A549 (cell line): ENCODE data around the gene FAM156A. TPM values are rescaled to one million over a fixed set of nuclear protein-coding genes. Genes with fewer than 3 reads are reported as not detected.
"Not testable (repeated sequence)": the region's sequence is repeated elsewhere in the genome, so short reads cannot be mapped to it uniquely, and the experiment has no call there.

Experiments
- ATAC-seq, 2 experiments: fragments of 200-7000 bp in 1 of 2; fragments of >200 bp in 1 of 2; cut with Nextera tagmentation in 1 of 2; cut with Tn5 transposase in 1 of 2; 3 replicates each; pipeline versions ENCODE4 v1.8.0 to v1.9.1; 2018 to 2020; ENCODE audit warnings: mild to moderate bottlenecking in 1 of 2, moderate library complexity in 1 of 2
- CTCF ChIA-PET: fragments of 300-600 bp; sonication (Branson Sonifier 250); formaldehyde crosslinking; extraction: SDS; loops from one replicate; lab custom pipeline; 2021; ENCODE audit warnings: antibody characterized with exemption, inconsistent platforms; lab: Yijun Ruan, JAX
- POLR2A ChIA-PET: fragments of 350-600 bp; formaldehyde crosslinking; extraction: SDS; loops from one replicate; lab custom pipeline; 2021; ENCODE audit warnings: antibody characterized with exemption, inconsistent platforms; lab: Yijun Ruan, JAX
- DNase-seq, 2 experiments: peaks; one replicate each; pipeline versions ENCODE4 v3.0.0 to v3.0.0-alpha.2; 2011 to 2016; ENCODE audit warnings: low read depth in 1 of 2, low spot score in 1 of 2
- FAIRE-seq: peaks from 2 replicates; lab custom pipeline; 2011; peaks lifted over from hg19 to GRCh38; lab: Jason Lieb, UNC
- H3K27ac ChIP-seq, 2 experiments: fragments of >200 bp; sonication (Bioruptor Twin); formaldehyde crosslinking; 3 replicates each; pipeline ENCODE4 v1.5.1; 2016 to 2017
- H3K4me1 ChIP-seq: fragments of >200 bp; sonication (Bioruptor Twin); formaldehyde crosslinking; 3 replicates; pipeline ENCODE4 v1.6.1; 2016
- H3K4me2 ChIP-seq: fragments of >200 bp; sonication (Bioruptor Twin); formaldehyde crosslinking; 3 replicates; pipeline ENCODE4 v1.6.1; 2016
- H3K4me3 ChIP-seq: fragments of >200 bp; sonication (Bioruptor Twin); formaldehyde crosslinking; 3 replicates; pipeline ENCODE4 v1.5.1; 2016
- H3K9me3 ChIP-seq: fragments of >200 bp; sonication (Bioruptor Twin); formaldehyde crosslinking; 3 replicates; pipeline ENCODE4 v1.6.1; 2016
- CBX2 ChIP-seq: fragments of 200-600 bp; sonication (generic); IDR thresholded peaks from 2 replicates; pipeline ENCODE4 v1.6.1; 2016; ENCODE audit warnings: low read depth, mild to moderate bottlenecking, borderline replicate concordance
- CHD2 ChIP-seq: fragments of 150-350 bp; IDR thresholded peaks from 2 replicates; pipeline ENCODE4 v1.6.1; 2014; ENCODE audit warnings: low read length; ENCODE audit not compliant: partially characterized antibody
- ESRRA ChIP-seq: fragments of 150-350 bp; IDR thresholded peaks from 2 replicates; pipeline ENCODE4 v1.6.1; 2014; ENCODE audit warnings: mild to moderate bottlenecking, low read length, borderline replicate concordance
- FOSB ChIP-seq: fragments of 250-450 bp; sonication (Bioruptor Pico); IDR thresholded peaks from 2 replicates; pipeline ENCODE4 v1.5.0; 2020; ENCODE audit warnings: mild to moderate bottlenecking, moderate library complexity
- HOXB5 ChIP-seq: fragments of 250-450 bp; sonication (Bioruptor Pico); IDR thresholded peaks from 2 replicates; pipeline ENCODE4 v1.5.0; 2020; ENCODE audit warnings: mild to moderate bottlenecking, moderate library complexity
- JUN ChIP-seq, 2 experiments: fragments of >200 bp; sonication (Bioruptor Twin); formaldehyde crosslinking; IDR thresholded peaks; 2 replicates in 1 of 2; 3 replicates in 1 of 2; pipeline ENCODE4 v1.6.1; 2016 to 2017
- KDM1A ChIP-seq: fragments of 200-600 bp; sonication (generic); IDR thresholded peaks from 2 replicates; pipeline ENCODE4 v1.6.1; 2016; ENCODE audit warnings: low read depth, mild to moderate bottlenecking
- NR3C1 ChIP-seq: fragments of >200 bp; sonication (Bioruptor Twin); formaldehyde crosslinking; IDR thresholded peaks from 3 replicates; pipeline ENCODE4 v1.6.1; 2017
- RAD21 ChIP-seq, 2 experiments: fragments of >200 bp in 1 of 2; sonication (Bioruptor Twin) in 1 of 2; formaldehyde crosslinking in 1 of 2; IDR thresholded peaks in 1 of 2; conservative IDR thresholded peaks in 1 of 2; 2 replicates in 1 of 2; 3 replicates in 1 of 2; pipeline ENCODE4 v1.6.1; 2012 to 2018; ENCODE audit warnings: inconsistent platforms in 1 of 2
- RCOR1 ChIP-seq: fragments of 150-350 bp; IDR thresholded peaks from 2 replicates; pipeline ENCODE4 v1.6.1; 2014; ENCODE audit warnings: antibody characterized with exemption, low read length, low read depth
- SMC3 ChIP-seq: fragments of >200 bp; sonication (Bioruptor Twin); formaldehyde crosslinking; IDR thresholded peaks from 3 replicates; pipeline ENCODE4 v1.6.1; 2018; ENCODE audit warnings: inconsistent platforms
- ZFP36 ChIP-seq: fragments of 450-650 bp; IDR thresholded peaks from 2 replicates; pipeline ENCODE4 v1.6.1; 2014; ENCODE audit warnings: borderline replicate concordance; ENCODE audit not compliant: partially characterized antibody
- WGBS: methylation state at CpG from one replicate; pipeline ENCODE4 v1.1.6; 2017; ENCODE audit errors: missing lambda C conversion rate; 5-methylcytosine and 5-hydroxymethylcytosine counted together
- polyA plus RNA-seq, 4 experiments: library from polyadenylated mRNA; depleted of rRNA in 3 of 4; stranded (reverse); fragments of >200 nt; fragmentation: RNase III in 1 of 4; extraction: RNeasy Plus Mini Kit Qiagen cat#74134 plus additional on column Dnase treatment in 1 of 4; gene quantifications; 2 replicates in 3 of 4; 3 replicates in 1 of 4; pipeline ENCODE4 v1.2.3, GENCODE V29; 2011 to 2017
- TF ChIP-seq, protein P1 (sequence below): fragments of 250-450 bp; sonication (Bioruptor Pico); IDR thresholded peaks from 2 replicates; pipeline ENCODE4 v1.5.0; 2021; ENCODE audit warnings: mild to moderate bottlenecking, moderate library complexity, borderline replicate concordance
- TF ChIP-seq, protein P2 (sequence below): fragments of >200 bp; sonication (Bioruptor Twin); formaldehyde crosslinking; IDR thresholded peaks from 3 replicates; pipeline ENCODE4 v1.5.1; 2016
- TF ChIP-seq, protein P3 (sequence below): fragments of 150-350 bp; IDR thresholded peaks from 2 replicates; pipeline ENCODE4 v1.6.1; 2014; ENCODE audit warnings: low read depth, mild to moderate bottlenecking, low read length
- TF ChIP-seq, protein P4 (sequence below): IDR thresholded peaks from 2 replicates; pipeline ENCODE4 v1.6.1; 2012

The FAM156A gene
- polyA plus RNA-seq, 2 of the 4 experiments (the other 2 are of a cell fraction) = 20.1 to 22.6 TPM

DNA sequence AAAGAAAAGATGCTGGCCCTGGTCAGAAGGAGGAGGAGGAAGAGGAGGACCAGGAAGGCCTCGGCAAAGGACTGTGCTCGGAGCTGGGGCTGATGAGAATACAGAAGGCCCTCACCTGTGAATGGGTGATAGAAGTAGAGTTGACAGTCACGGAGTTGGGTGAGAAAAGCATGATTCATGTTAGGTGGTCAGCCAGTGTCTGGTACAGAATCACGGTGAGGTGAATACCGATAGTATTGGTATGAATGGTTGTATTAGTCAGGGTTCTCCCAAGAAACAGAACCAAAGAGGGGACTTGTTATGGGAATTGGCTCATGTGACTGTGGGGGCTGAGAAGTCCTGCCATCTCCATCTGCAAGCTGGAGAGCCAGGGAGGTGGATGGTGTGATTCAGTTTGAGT is 32.5 kb upstream of the FAM156A start (continued):
- TF ChIP-seq, protein P1, sequence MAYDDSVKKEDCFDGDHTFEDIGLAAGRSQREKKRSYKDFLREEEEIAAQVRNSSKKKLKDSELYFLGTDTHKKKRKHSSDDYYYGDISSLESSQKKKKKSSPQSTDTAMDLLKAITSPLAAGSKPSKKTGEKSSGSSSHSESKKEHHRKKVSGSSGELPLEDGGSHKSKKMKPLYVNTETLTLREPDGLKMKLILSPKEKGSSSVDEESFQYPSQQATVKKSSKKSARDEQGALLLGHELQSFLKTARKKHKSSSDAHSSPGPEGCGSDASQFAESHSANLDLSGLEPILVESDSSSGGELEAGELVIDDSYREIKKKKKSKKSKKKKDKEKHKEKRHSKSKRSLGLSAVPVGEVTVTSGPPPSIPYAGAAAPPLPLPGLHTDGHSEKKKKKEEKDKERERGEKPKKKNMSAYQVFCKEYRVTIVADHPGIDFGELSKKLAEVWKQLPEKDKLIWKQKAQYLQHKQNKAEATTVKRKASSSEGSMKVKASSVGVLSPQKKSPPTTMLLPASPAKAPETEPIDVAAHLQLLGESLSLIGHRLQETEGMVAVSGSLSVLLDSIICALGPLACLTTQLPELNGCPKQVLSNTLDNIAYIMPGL (CRISPR knock-in tag) = no peak
- no peak for TF ChIP-seq KDM1A
- TF ChIP-seq FOSB (CRISPR knock-in tag) = no peak
- TF ChIP-seq CHD2 = no peak
- TF ChIP-seq CBX2 = no peak
- TF ChIP-seq JUN (IDR thresholded peaks at IDR 0.05) = no peak
- no peak for TF ChIP-seq ZFP36
- TF ChIP-seq, all 56 proteins: peak for 0

DNA sequence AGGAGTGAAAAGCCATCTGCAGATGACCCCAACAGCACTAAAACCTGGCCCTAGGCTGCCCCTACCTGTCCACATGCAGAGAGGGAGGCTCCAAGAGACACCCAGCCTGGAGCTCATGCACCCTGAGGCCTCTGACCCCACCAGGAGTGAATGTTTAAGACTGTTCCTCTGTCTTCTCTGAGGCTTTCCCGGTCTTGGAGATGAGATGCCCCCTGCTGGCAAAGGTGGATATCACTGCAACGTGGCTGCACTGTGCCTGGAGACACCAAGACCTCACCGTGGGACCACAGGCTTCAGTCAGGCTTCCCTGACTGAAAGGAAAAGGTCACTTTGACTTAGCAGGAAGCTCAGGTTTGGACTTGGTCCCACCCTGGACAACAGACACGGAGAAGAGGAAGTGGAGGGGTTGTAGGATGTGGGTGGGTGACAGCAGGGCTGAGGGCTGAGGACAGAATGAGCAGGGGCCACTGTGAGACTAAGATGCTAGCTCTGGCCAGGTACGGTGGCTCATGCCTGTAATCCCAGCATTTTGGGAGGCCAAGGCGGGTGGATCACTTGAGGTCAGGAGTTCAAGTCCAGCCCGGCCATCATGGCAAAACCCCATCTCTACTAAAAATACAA is 31.8 kb upstream of the FAM156A start:
- POLR2A ChIA-PET, H3K27ac ChIP-seq, H3K4me1 ChIP-seq, H3K9me3 ChIP-seq: not testable (repeated sequence)
- WGBS = 52% methylated on average over 3 of the region's 7 CpGs
- CTCF ChIA-PET = interaction anchor here (0.6 to 3.0 kb wide), 8 partner anchors 9 to 29 kb away, joined by 3 to 15 read pairs (median 3); no protein-coding TSS in a partner anchor
- peak; percentile 86 to 97 for ATAC-seq
- peak; percentile 48 to 65 for DNase-seq
- TF ChIP-seq, protein P2, sequence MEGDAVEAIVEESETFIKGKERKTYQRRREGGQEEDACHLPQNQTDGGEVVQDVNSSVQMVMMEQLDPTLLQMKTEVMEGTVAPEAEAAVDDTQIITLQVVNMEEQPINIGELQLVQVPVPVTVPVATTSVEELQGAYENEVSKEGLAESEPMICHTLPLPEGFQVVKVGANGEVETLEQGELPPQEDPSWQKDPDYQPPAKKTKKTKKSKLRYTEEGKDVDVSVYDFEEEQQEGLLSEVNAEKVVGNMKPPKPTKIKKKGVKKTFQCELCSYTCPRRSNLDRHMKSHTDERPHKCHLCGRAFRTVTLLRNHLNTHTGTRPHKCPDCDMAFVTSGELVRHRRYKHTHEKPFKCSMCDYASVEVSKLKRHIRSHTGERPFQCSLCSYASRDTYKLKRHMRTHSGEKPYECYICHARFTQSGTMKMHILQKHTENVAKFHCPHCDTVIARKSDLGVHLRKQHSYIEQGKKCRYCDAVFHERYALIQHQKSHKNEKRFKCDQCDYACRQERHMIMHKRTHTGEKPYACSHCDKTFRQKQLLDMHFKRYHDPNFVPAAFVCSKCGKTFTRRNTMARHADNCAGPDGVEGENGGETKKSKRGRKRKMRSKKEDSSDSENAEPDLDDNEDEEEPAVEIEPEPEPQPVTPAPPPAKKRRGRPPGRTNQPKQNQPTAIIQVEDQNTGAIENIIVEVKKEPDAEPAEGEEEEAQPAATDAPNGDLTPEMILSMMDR = peak; percentile 57
- peak; percentile 47 to 52; a peak in 4 of 5 replicates for TF ChIP-seq RAD21 (conservative IDR thresholded peaks at IDR 0.05 in 1 of 2, IDR thresholded peaks at IDR 0.05 in 1 of 2)
- peak; percentile 32; the same call in 1 of the 3 replicates for TF ChIP-seq SMC3
- TF ChIP-seq, all 56 proteins: peak for 3; not testable (repeated sequence) for 53
- H3K4me3 ChIP-seq, H3K4me2 ChIP-seq: not testable (repeated sequence)
- peak; percentile 96 for FAIRE-seq

DNA sequence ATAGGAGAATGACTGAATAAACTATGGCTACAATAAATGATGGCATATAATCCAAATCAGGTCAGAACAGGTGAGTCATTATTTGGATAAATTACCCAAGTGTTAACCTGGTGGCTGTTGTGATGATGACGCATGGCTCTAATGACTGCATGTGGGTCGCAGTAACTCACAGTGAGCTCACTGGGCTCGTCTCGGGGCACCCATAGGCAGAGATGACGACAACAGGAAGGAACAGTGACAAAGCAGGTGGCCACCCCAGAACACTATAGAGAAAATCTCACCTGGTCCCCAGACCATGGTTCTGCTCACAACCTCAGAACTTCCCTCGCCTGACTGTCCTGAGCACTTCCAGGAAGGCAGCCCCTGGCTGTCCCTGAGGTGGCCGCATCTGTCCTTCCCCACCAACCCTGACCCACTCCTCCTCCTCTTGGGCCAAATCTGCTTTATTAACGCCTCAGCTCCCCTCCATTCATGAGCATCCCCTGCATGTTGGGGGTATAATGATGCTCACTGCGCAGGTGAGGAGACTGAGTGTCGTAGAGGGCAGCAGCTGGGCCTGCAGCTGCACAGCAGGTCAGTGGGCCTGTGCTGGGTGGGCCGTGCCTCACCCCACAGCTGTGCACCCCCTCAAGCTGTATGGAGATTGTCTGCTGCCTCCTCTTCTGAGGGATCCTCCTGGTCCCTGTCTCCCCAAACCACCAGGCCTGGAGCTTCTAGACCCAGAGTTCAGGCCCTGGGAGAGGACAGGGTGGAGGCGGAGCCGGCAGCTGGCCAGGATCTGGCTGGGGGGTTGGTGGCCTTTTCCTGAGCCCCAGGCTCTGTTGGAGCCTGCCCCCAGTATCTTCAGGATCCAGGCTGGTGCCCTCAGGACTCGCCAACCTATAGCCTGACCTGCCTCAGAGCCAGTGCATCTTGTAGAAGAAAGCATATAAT is 30.9 kb upstream of the FAM156A start:
- Histone ChIP-seq H3K4me1 (peaks cover 3% of the 10 kb centered on the region; the same call in 1 of the 3 replicates), H3K9me3 (no peaks in the 10 kb centered on the region), H3K4me2 (no peak overlapping the region), H3K4me3 (no peak overlapping the region), H3K27ac (no peak overlapping the region)
- ATAC-seq (peak in 1 of 2 experiments; percentile 32; a peak in 3 of 6 replicates), DNase-seq (no peak), FAIRE-seq (no peak)
- 72% methylated on average over 11 of the region's 14 CpGs for WGBS
- TF ChIP-seq, protein P2 = no peak
- TF ChIP-seq RCOR1 (no peak), NR3C1 (no peak), HOXB5 (no peak), ESRRA (no peak)
- TF ChIP-seq, protein P3, sequence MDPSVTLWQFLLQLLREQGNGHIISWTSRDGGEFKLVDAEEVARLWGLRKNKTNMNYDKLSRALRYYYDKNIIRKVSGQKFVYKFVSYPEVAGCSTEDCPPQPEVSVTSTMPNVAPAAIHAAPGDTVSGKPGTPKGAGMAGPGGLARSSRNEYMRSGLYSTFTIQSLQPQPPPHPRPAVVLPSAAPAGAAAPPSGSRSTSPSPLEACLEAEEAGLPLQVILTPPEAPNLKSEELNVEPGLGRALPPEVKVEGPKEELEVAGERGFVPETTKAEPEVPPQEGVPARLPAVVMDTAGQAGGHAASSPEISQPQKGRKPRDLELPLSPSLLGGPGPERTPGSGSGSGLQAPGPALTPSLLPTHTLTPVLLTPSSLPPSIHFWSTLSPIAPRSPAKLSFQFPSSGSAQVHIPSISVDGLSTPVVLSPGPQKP = no peak
- TF ChIP-seq, protein P4, sequence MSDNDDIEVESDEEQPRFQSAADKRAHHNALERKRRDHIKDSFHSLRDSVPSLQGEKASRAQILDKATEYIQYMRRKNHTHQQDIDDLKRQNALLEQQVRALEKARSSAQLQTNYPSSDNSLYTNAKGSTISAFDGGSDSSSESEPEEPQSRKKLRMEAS = no peak
- ChIA-PET POLR2A (no interaction called here), CTCF (interaction anchor here (0.6 to 3.0 kb wide), 8 partner anchors 8 to 30 kb away, joined by 3 to 15 read pairs (median 3); no protein-coding TSS in a partner anchor)
